Lung (tissue), 12 donors: ENCODE data around the gene ILF3. TPM values are rescaled to one million over a fixed set of nuclear protein-coding genes. Genes with fewer than 3 reads are reported as not detected.

Experiments used
- ATAC-seq: fragments of 200-7000 bp; cut with Tn5 transposase; one replicate; pipeline ENCODE4 v1.9.1; 2020; ENCODE audit warnings: moderate number of reproducible peaks; ENCODE audit not compliant: insufficient read depth, low FRiP score
- DNase-seq, 3 donors: peaks; one replicate each; pipeline ENCODE4 v3.0.0-alpha.2; 2013 to 2017
- H3K27ac ChIP-seq, 2 donors: one replicate each; pipeline ENCODE4 v1.5.1; 2013; ENCODE audit warnings: mild to moderate bottlenecking in 2 of 2, moderate library complexity in 2 of 2, control low read depth in 1 of 2, inconsistent platforms in 1 of 2, low read depth in 1 of 2, low read length in 1 of 2
- H3K27me3 ChIP-seq, 3 donors: one replicate each; pipeline ENCODE4 v1.5.1; 2013; ENCODE audit warnings: low read length in 2 of 3; ENCODE audit not compliant: control insufficient read depth in 3 of 3, insufficient read depth in 3 of 3
- H3K36me3 ChIP-seq, 4 donors: one replicate each; pipeline ENCODE4 v1.5.1; 2013; ENCODE audit warnings: low read length in 4 of 4, mild to moderate bottlenecking in 1 of 4, moderate library complexity in 1 of 4; ENCODE audit not compliant: control insufficient read depth in 4 of 4, insufficient read depth in 4 of 4
- H3K4me1 ChIP-seq, 5 donors: one replicate each; pipeline ENCODE4 v1.5.1; 2013; ENCODE audit warnings: low read length in 5 of 5, mild to moderate bottlenecking in 2 of 5, moderate library complexity in 1 of 5; ENCODE audit not compliant: control insufficient read depth in 5 of 5, insufficient read depth in 5 of 5
- H3K4me3 ChIP-seq: one replicate; pipeline ENCODE4 v1.5.1; 2013; ENCODE audit warnings: mild to moderate bottlenecking, control low read depth, moderate library complexity
- H3K9ac ChIP-seq, 2 donors: one replicate each; pipeline ENCODE4 v1.5.1; 2013; ENCODE audit warnings: low read length in 2 of 2, control low read depth in 1 of 2; ENCODE audit not compliant: insufficient read depth in 1 of 2
- H3K9me3 ChIP-seq, 4 donors: one replicate each; pipeline ENCODE4 v1.5.1; 2013; ENCODE audit warnings: low read length in 3 of 4, mild to moderate bottlenecking in 1 of 4, moderate library complexity in 1 of 4; ENCODE audit not compliant: control insufficient read depth in 4 of 4, insufficient read depth in 3 of 4
- CTCF ChIP-seq: IDR thresholded peaks from 2 replicates; pipeline ENCODE4 v1.5.1; 2012; ENCODE audit warnings: mild to moderate bottlenecking; ENCODE audit errors: control extremely low read depth, extremely low read depth
- WGBS, 2 donors: extraction: QIAGEN DNeasy Blood & Tissue Kit; methylation state at CpG; one replicate each; pipeline ENCODE4 v1.1.7; 2013; 5-methylcytosine and 5-hydroxymethylcytosine counted together
- polyA plus RNA-seq, 2 donors: library from polyadenylated mRNA; stranded (reverse); fragments of 200-250 nt; gene quantifications; one replicate each; pipeline ENCODE4 v1.2.1, GENCODE V29; 2013
- total RNA-seq, 2 donors: library from RNA; depleted of rRNA in 1 of 2; stranded (reverse); fragments of >200 nt in 1 of 2; gene quantifications; one replicate each; pipeline ENCODE4 v1.2.1, GENCODE V29; 2014 to 2021
- donor health status: control.
- donor health status: control.
- donor health status: Bipolar disorder and iron deficiency.
- donor health status: healthy.
- donor health status: DM: yes; HTN: yes; CAD: no.

The ILF3 gene
- total and polyA plus RNA-seq, 4 donors: 105 to 225 (median 131) TPM

DNA sequence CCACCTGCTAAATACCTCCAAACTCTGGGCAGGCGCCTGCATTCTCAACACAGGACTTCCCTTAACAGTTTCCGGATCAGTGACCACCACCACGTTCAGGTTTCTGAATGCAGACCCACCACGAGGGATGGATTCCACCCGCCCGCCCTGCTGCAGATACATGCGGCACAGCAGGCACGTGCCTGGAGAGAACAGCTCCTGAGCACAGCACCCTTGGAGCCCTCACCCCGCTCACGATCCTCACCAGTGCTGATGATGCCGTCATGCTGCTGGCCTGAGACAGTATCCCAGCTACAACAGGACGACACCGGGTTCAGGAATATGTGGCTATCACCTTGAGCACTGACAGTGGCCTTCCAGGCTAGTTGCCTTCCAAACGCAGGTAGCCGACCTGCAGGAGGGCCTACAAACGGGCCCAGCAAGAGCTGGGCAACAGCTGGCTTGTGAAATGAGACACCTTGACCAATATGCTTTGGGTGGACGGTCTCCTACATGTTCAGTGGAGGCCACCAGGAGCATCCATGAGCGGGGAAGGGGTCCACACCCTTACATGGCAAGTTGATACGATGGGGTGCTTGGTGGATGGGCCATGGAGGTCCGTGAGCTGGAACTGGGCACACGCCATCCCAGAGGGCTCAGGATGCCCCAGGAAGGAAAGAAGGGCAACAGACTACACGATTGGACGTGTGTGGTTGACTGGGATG, 37.2 kb downstream of the ILF3 start:
- Histone ChIP-seq H3K4me1 (peaks cover 0 to 9% (median 3%) of the 10 kb centered on the region in 5 donors), H3K27me3 (no peaks in the 10 kb centered on the region), H3K27ac (no peak overlapping the region), H3K9ac (no peak overlapping the region), H3K9me3 (peaks cover 0 to 2% (median 0%) of the 10 kb centered on the region in 4 donors), H3K36me3 (peaks cover 12 to 60% (median 31%) of the 10 kb centered on the region in 4 donors), H3K4me3 (no peak overlapping the region)
- TF ChIP-seq CTCF: no peak
- DNase-seq (no peak), ATAC-seq (no peak)
- 87% methylated on average over 23 of the region's 23 CpGs for WGBS, 2 donors

DNA sequence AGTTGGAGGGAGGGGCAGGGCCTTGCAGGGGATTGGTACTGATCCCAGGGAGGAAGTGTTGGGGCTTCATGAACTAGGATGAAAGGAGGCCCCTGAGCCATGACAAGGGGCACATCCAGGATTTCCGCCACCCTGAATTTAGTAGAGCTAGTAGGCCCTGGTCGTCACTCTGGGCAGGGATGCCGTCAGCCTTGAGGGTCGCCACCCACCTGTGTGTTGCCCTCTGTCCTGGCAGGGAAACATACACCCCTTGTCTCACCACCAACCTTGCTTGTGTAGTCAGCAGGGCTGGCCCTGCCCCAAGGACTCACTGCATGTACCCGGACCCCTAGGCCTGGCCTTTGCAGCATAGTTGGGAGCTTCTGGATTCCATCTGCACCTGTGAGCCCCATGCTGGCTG, 37.7 kb downstream of the ILF3 start:
- ATAC-seq (no peak), DNase-seq (no peak)
- peaks cover 0 to 9% (median 3%) of the 10 kb centered on the region in 5 donors for H3K4me1 ChIP-seq
- WGBS, 2 donors: 79 to 92% methylated on average over 5 of the region's 5 CpGs
- H3K27ac ChIP-seq: no peak overlapping the region
- peaks cover 12 to 55% (median 29%) of the 10 kb centered on the region in 4 donors for H3K36me3 ChIP-seq
- no peaks in the 10 kb centered on the region for H3K27me3 ChIP-seq
- H3K9me3 ChIP-seq: peaks cover 0 to 2% (median 0%) of the 10 kb centered on the region in 4 donors
- no peak for TF ChIP-seq CTCF
- no peak overlapping the region for H3K9ac ChIP-seq
- no peak overlapping the region for H3K4me3 ChIP-seq

GRCh38 chr19:10692673-10693264, 38.6 kb downstream of the ILF3 start:
- Histone ChIP-seq H3K9me3 (peaks cover 0 to 2% (median 0%) of the 10 kb centered on the region in 4 donors), H3K4me3 (no peak overlapping the region), H3K9ac (no peak overlapping the region), H3K27me3 (no peaks in the 10 kb centered on the region), H3K27ac (no peak overlapping the region), H3K4me1 (peaks cover 0 to 9% (median 3%) of the 10 kb centered on the region in 5 donors), H3K36me3 (peaks cover 12 to 46% (median 28%) of the 10 kb centered on the region in 4 donors)
- DNase-seq: no peak
- no peak for TF ChIP-seq CTCF
- WGBS, 2 donors: 86 to 90% methylated on average over 5 of the region's 5 CpGs
- no peak for ATAC-seq
